Parathyroid adenoma (tissue), 2 donors: ENCODE data around the gene RABL6.
"Not testable (repeated sequence)": the region's sequence is repeated elsewhere in the genome, so short reads cannot be mapped to it uniquely, and the experiment has no call there.

Experiments used
- H2AFZ ChIP-seq: fragments of 300-600 bp; sonication (generic); one replicate; pipeline ENCODE4 v1.7.0; 2017; ENCODE audit warnings: antibody characterized with exemption, mild to moderate bottlenecking
- H3K27ac ChIP-seq: fragments of 300-600 bp; sonication (generic); one replicate; pipeline ENCODE4 v1.7.0; 2017
- H3K27me3 ChIP-seq: fragments of 300-600 bp; sonication (generic); one replicate; pipeline ENCODE4 v1.7.0; 2017; ENCODE audit warnings: low read length; ENCODE audit not compliant: control insufficient read depth, insufficient read depth
- H3K36me3 ChIP-seq: fragments of 300-600 bp; sonication (generic); one replicate; pipeline ENCODE4 v1.7.0; 2017; ENCODE audit warnings: low read length; ENCODE audit not compliant: control insufficient read depth, insufficient read depth
- H3K4me1 ChIP-seq: fragments of 300-600 bp; sonication (generic); one replicate; pipeline ENCODE4 v1.7.0; 2017; ENCODE audit warnings: control low read depth
- H3K4me2 ChIP-seq: fragments of 300-600 bp; sonication (generic); one replicate; pipeline ENCODE4 v1.7.0; 2017; ENCODE audit warnings: low read length
- H3K4me3 ChIP-seq: fragments of 300-600 bp; sonication (generic); one replicate; pipeline ENCODE4 v1.7.0; 2017; ENCODE audit warnings: low read depth, low read length
- H3K79me2 ChIP-seq: fragments of 300-600 bp; sonication (generic); one replicate; pipeline ENCODE4 v1.7.0; 2017; ENCODE audit warnings: control low read depth
- H3K9ac ChIP-seq: fragments of 300-600 bp; sonication (generic); one replicate; pipeline ENCODE4 v1.7.0; 2017; ENCODE audit warnings: mild to moderate bottlenecking
- H3K9me3 ChIP-seq: fragments of 300-600 bp; sonication (generic); one replicate; pipeline ENCODE4 v1.7.0; 2017; ENCODE audit warnings: low read length; ENCODE audit not compliant: control insufficient read depth
- CTCF ChIP-seq: fragments of 300-600 bp; sonication (generic); IDR thresholded peaks from one replicate; pipeline ENCODE4 v1.7.0; 2017; ENCODE audit warnings: antibody characterized with exemption, mild to moderate bottlenecking
- donor health status: primary hyperparathyroidism.

The RABL6 gene

DNA sequence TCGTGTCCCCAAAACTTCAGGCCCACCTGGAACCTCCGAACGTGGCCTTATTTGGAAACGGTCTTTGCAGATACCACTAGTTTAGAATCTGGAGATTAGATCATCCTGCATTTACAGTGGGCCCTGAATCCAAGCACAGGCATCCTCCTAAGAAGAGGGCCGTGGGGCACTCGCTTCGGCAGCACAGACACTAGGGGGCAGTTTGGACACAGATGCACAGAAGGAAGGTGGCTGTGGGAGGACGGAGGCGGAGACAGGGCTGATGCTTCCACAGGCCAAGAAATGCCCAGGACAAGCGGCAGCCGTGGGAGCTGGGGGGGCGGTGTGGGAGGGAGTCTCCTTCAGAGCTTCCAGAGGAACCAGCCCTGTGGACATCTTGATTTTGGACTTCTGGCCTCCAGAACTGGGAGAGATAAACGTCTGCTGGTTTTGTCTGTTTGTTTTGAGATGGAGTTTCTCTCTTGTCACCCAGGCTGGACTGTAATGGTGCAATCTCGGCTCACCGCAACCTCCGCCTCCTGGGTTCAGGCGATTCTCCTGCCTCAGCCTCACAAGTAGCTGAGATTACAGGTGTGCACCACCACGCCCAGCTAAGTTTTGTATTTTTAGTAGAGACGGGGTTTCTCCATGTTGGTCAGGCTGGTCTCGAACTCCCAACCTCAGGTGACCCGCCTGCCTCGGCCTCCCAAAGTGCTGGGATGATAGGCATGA is 46.8 kb upstream of the RABL6 start:
- not testable (repeated sequence) for H3K9me3 ChIP-seq, H3K4me1 ChIP-seq, H3K27me3 ChIP-seq, H3K79me2 ChIP-seq, H3K36me3 ChIP-seq, H3K9ac ChIP-seq, H3K27ac ChIP-seq, H2AFZ ChIP-seq, H3K4me3 ChIP-seq
- H3K4me2 ChIP-seq: peak overlapping the region; percentile 22
- peak; percentile 36 for TF ChIP-seq CTCF

DNA sequence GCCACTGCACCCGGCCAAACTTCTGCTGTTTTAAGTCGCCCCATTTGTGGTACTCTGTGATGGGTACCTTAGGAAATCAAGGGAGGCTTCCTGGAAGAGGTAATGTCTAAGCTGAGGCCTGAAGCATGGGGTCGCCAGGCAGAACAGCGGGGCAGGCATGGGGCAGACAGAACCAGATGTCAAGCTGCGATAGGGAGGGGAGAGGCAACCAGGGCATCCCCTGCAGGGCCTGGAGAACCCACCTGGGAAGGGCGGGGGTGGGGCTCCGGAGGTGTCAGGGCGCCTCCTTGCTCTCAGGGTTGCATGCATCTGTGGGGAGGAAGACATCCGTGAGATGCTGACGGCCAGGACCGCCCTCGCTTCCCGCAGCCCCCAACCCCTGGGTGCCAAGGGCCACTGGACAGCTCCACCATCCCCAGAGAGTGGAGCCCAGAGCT is 46.2 kb upstream of the RABL6 start:
- no peaks in the 10 kb centered on the region for H3K79me2 ChIP-seq
- no peak overlapping the region for H3K27ac ChIP-seq
- H3K4me3 ChIP-seq: no peak overlapping the region
- H3K9me3 ChIP-seq: no peaks in the 10 kb centered on the region
- no peaks in the 10 kb centered on the region for H3K27me3 ChIP-seq
- H3K4me1 ChIP-seq: no peaks in the 10 kb centered on the region
- H2AFZ ChIP-seq: no peak overlapping the region
- no peak for TF ChIP-seq CTCF
- H3K9ac ChIP-seq: no peak overlapping the region
- H3K4me2 ChIP-seq: no peak overlapping the region
- H3K36me3 ChIP-seq: no peaks in the 10 kb centered on the region

- H3K4me3 ChIP-seq: no peak overlapping the region
- no peaks in the 10 kb centered on the region for H3K9me3 ChIP-seq
- H3K27me3 ChIP-seq: no peaks in the 10 kb centered on the region
- H3K9ac ChIP-seq: no peak overlapping the region
- no peak overlapping the region for H3K4me2 ChIP-seq
- H3K79me2 ChIP-seq: no peaks in the 10 kb centered on the region
- no peaks in the 10 kb centered on the region for H3K36me3 ChIP-seq
- H3K27ac ChIP-seq: no peak overlapping the region
- no peaks in the 10 kb centered on the region for H3K4me1 ChIP-seq
- no peak overlapping the region for H2AFZ ChIP-seq
- TF ChIP-seq CTCF: no peak
Measured at GRCh38 chr9:136762221-136762691, 45.5 kb upstream of the RABL6 start.

DNA sequence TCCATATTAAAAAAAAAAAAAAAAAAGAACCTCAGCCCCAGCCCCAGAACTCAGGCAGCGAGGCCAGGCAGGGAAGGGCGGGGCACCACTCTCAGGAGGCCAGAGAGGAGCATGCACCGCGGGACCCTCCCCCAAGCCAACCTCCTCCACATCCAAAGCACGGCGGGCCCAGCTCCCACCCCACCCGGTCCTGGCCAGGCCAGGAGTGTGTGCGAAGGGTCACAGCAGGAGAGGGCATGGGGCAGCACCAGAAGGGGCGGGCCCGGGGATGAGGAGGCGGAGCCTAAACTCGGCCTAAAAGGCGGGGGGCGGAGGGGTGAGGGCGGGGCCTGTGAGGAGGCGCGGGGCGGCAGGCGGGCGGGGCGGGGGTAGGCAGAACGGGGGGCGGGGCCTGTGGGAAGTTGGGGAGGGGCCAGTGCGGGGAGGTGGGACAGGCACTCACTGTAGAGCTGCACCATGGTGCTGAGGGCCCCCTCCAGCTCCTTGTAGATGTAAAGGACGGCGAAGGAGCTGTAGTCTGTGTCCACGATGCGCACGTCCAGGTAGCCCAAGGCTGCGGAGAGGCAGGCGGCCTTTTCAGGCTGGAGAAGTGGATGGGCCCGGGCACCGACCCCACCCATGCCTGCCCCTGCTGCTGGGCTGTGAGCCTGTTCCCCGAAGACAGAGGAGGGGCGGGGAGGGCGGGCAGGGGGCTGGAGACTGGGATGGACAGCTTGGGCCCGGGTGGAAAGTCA is 44.7 kb upstream of the RABL6 start:
- Histone ChIP-seq H3K79me2 (no peaks in the 10 kb centered on the region), H3K9me3 (no peaks in the 10 kb centered on the region), H3K27me3 (no peaks in the 10 kb centered on the region), H3K4me1 (no peaks in the 10 kb centered on the region), H3K4me3 (no peak overlapping the region), H3K36me3 (no peaks in the 10 kb centered on the region), H3K27ac (no peak overlapping the region), H2AFZ (no peak overlapping the region), H3K4me2 (no peak overlapping the region), H3K9ac (no peak overlapping the region)
- no peak for TF ChIP-seq CTCF
